HG03558 (cell line): ENCODE data around the gene NXN.
"Not testable (repeated sequence)": the region's sequence is repeated elsewhere in the genome, so short reads cannot be mapped to it uniquely, and the experiment has no call there.

Experiments used
- ATAC-seq: cut with Tn5 transposase; IDR thresholded peaks from one replicate; pipeline ENCODE4 v1.9.1; 2021; ENCODE audit warnings: moderate number of reproducible peaks; ENCODE audit not compliant: unreplicated experiment; ENCODE audit errors: extremely low read depth

Gene NXN

DNA sequence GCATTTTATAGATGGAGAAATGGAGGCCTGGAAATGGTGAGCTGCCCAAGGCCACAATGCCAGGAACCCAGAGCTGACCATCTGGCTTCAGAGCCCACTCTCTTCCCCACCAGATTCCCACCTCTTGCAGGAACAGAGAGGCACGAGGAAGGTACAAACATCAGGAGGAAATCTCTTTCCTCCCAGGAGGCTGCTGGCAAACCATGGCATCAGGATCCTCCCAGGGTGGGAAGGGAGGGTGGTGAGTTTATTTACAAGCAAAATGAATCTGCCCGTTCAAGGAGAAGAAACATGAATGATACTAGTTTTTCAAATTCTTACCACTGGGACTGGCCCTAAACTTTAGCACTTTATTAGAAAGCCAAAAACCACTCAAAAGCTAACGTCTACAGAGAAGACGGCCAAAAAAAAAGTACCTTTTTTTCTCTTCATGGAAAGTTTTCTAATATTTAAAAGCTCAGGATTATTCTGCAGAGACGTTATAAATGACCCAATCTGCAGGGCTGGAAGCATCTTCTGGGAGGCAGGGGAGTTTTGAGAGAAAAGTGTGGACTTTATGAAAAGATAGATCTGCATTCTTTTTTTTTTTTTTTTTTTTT is 79.1 kb downstream of the NXN start:
- no peak for ATAC-seq

DNA sequence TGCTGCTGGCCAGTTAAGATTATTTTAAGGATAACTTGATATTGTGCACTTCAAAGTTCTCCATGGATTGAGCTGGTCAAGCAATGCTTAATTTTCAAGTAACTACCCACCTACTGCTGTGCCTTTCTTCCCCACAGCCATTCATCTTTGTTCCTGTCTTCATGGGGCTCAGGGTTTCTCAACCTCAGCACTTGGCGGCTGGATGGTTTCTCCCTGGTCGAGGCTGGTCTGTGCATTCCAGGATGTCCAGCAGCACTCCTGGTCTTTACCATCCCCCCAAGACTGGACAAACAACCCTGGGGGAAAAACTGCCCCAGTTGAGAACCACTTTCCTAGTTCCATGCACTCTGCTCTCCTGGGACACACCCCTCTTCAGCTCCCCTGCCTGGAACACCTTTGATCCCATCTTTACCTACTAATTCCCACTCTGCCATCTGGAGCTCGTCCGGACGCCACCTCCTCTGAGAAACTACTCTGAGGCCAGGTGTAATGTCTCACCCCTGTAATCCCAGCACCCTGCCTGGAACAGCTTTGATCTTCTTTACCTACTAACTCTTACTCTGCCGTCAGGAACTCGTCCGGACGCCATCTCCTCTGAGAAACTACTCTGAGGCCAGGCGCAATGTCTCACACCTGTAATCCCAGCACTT is 81.5 kb downstream of the NXN start:
- no peak for ATAC-seq

DNA sequence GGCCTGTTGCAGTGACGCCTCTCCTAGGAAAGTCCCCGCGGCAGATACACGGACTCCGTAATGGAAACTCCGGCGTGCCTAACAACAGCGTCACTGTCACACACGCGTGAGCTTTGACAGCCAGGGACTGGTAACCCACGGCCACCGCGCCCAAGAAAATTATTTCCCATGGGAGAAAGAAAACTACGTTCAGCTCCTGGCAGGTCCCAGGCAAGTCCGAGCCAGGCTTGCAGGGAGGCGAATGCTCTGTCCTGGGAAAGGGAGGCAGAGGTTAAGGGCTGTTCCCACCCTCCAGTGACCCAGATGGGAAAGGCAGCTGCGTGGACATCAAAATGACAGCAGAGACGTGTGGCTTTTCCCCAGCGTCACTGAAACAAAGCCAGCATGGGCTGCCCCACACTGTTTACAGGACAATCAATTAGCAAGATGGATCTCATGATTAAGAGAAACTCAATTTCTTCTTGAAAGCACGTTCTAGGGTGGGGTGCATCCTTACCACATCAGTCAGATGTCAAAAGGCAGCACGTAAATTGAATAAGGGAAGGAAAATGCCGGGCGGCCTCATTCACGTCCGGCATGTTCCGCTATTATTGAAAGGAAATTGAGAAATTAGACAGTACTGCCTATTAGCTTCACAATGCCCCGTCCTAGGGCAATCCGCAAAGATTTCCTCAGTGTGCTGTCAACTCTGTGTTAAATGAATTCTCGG is 82.5 kb downstream of the NXN start:
- ATAC-seq, result no peak

DNA sequence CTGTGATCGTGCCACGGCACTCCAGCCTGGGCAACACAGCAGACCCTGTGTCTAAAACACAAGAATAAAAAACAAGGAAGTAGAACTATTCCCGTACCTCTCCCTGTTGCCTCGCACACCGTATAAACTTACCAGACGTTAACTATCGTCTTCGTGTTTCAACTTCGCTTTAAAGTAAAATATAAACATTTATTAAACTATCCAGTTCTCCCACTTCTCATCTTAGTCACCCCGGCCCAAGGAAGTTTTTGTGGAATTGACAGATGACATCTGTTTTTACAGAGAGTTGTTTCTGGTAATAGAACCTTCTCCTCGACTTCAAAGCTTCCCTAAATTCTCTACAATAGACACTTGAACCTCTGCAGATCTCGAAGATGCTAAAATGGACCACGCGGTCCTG is 83.1 kb downstream of the NXN start:
- ATAC-seq, result no peak

DNA sequence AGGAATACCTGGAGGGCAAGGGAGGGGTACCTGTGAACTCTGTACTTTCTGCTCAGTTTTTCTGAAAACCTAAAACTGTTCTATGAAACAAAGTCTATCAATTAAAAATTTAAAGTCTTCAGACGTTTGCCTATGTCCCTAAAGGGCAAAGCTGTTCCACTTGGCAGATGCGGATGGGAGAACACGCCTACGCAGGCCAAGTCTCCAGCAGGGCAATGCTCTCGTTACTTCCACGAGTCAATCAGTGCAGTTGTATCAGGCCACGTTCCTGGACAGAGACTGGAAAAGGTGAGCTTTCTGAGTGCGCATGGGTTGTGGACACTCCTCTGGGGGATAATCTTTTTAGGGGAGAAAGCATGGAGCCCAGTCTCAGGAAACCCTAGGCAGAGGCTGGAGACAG is 86.6 kb downstream of the NXN start:
- no peak for ATAC-seq

DNA sequence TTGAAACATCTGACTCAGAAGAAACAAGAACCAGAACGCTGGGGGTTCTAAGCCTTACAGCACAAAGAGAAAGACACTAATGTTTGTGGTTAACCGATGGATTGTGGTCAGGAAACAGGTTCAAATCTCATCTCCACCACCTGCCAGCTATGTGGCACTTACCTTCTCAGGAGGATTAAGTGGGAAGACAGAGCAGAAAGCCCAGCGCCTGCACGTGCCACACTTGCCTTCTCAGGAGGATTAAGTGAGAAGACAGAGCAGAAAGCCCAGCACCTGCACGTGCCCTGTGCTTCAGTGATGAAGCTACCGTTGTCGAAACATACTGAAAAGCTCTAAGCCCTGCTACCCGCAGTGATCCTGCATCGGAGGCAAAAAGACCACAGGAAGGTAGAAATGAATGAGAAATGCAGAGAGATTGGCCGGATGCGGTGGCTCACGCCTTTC is 90.6 kb downstream of the NXN start:
- ATAC-seq, result no peak

DNA sequence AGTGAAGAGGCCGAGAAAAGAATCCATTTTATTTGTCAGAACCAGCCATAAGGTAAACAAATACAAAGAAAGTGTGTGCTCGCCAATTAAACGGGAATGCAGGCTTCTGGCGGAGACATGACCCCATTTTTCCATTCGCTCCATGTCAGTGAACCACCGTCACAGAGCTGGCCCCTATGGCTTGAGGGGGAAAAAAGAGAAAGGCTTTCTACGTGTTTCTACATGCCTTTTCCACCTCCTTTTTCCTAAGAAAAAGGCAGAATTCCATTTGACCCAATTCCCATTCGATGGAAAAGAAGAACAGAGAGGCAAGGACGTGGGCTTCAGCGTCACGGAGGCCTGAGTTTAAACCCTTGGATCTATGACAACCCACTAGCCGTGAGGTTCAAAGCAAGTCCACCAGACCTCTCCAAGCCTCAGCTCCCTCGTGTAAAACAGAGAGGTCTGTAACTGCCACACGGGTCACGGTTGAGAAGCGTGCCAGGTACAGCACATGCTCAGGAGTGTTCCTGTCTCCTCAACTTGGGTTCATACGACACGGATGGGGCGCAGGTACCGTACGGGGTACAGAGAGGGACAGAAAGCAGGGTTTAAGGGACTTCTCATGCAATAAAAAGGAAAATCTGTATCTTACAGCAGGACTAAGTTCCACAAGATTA is 91.9 kb downstream of the NXN start:
- ATAC-seq, result no peak

DNA sequence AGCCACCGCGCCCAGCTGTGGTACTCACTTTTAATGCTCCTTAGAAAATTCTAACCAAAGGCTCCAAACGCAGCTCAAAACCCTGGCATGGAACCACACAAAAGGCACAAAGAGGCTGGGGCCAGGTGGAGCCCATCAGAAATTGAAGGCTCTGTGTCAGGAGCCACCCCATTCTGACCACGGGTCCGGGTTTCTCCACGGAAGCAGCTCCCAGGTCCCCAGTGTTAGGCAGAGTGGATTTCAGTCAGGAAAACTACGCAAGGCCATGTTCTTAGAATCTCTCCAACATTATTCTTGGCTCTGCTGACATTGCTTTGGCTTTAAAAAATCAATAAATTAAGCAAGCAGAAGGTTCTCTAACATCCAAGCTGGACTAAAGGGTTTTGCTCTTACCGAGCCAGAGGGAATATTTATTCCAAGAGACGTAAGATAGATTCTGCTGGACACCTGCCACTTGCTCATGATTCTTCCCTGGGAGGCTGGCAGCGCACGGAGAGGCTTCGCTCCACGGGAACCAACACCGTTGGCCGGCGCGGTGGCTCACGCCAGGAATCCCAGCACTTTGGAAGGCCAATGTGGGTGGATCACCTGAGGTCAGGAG is 93.5 kb downstream of the NXN start:
- ATAC-seq, result no peak

DNA sequence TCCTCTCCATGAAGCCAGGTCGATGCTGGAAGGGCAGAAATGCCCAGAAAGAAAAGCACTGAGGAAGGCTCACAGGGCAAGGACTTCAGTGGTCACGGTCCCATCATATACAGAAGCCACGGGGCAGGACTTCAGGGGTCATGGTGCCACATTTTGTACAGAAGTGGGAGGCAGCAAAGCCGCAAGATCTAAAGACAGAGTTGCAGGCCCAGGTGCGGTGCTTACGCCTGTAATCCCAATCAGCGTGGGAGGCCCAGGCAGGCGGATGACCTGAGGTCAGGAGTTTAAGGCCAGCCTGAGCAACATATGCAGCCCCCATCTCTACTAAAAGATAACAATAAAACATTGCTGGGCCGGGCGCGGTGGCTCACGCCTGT is 96.0 kb downstream of the NXN start:
- no peak for ATAC-seq

DNA sequence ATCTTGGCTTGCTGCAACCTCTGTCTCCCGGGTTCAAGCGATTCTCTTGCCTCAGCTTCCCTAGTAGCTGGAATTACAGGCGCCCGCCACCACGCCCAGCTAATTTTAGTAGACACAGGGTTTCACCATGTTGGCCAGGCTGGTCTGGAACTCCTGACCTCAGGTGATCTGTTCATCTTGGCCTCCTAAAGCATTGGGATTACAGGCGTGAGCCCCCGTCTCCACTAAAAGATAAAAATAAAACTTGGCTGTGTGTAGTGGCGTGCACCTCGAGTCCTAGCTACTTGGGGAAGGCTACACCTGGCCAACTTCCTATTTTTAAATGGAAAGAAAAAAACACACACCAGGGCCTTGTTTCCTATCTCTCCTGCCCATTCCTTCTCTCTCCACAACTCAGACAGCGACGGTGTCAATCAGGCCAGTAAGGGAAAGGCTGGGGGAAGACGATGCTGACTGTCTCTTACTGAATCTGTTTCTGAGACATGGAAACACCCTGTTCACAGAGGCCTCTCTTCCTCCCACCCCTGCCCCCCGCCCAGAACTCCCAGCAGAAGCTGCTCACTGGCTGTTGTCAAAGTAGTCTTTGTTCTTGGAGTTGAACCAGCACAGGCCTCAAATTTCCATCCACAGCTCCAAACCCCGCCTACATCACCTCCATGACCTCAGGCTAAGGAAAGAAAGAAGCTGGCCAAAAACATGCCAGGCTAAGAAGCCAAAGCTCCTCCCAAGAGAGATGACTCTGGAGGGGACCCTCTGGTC is 96.6 kb downstream of the NXN start:
- no peak for ATAC-seq

DNA sequence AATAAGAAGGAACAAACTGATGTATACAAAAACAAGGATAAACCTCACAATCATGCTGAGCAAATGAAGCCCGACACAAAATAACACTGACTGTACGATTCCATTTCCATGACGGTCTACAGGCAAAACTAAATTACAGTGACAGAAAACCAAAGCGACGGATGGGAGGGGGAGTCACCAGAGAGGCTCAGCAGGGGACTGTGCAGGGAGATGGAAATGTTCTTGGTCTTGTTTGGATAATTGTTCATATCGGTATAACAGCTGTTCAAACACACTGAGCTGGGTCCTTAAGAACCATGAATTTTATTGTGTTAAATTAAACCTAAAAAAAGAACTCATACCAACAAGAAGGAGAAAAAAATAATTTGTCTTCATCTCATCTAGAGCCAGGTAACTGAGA is 97.8 kb downstream of the NXN start:
- no peak for ATAC-seq

DNA sequence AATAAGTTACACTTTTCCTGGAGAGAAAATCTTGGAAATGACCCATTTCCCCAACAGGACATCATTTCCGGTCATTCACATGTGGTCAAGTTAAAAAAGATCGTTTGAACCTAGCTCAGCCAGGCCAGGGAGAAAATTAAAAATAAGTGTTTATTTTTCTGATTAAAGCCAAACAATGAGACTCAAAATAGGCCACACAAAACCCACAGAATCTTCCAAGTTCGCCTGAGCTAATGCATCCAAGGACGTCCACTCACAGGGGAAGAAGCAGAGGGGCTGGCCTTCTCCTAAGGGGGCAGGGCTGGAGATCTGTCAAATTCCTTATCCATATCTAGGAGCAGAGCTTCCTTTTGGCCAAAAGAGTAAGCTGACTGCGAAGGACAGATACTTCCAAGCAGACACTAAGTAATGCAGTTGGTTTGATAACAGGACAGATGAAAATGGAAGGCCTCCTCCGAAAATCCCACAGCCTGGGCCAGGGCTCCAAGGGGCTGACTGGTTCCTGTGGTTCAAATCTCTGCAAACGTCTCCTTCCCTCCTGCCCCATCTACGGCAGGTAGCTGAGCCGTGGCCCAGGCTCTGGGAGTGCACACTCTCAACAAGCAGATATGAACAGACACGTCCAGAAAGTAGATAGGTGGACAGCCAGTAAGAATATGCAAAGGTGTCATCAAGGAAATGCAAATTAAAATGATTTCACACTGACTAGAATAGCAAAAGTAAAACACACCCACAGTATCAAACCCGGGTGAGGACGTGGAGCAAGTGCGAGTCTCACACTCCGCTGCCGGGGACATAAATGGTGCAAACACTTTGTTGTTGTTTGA is 98.9 kb downstream of the NXN start:
- ATAC-seq, result no peak

DNA sequence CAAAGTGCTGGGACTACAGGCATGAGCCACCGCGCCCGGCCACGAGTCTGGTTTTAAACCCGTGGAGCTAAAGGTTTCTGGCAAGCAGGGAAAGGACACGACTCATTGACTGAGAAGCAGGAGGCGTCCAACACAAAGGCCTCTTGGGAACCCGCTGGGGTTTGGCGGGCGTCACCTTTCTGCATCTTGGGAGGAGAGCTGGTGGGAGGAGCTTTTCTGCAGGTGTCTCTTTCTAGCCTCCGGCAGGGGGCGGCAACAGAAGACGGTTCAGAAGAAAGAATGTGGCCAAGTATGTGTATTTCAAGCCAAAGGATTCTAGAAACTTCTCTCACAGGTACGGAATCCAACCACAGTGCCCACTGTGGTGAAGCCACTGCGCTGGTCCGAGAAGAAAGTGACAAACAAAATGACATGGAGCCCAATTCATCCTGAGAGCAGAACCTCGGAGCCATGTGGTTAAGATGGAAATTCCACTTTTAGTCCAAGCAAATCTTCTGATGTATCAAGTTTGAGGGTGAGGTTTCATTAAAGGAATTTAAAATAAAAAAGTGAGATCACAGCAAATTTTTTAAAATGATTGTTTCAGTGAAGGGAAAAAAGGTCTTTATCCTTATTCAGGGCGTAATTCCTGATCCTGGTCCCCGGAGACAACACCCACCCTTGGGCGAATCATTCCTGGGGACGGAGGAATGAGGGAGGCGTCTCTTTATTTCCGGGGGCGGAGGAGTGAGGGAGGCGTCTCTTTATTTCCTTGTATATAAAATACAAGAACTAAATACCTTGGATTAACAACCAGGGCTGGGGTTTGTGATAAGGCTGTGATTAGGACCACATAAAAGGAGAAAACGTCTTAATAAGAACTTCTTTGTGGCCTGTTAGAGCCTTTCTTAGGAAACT is 99.8 kb downstream of the NXN start:
- ATAC-seq, result no peak

DNA sequence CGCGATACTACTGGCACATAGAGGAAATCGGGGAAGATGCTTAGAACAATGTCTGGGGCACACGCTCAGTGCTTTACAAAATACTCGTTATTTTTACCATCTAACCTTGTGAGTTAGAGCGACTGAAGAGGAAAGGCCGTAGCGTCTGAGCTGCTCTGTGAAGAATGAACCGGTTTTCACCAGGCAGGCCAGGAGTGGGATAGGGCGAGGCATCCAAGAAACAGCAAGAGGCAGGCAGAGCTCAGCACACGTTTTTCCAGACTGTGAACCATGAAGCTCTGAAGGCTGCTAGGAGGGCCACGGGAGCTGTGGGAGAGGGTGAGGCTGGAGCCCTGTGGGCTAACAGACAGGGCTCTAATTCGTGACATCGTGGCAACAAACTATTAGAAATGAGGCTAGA is 101.9 kb downstream of the NXN start:
- no peak for ATAC-seq

DNA sequence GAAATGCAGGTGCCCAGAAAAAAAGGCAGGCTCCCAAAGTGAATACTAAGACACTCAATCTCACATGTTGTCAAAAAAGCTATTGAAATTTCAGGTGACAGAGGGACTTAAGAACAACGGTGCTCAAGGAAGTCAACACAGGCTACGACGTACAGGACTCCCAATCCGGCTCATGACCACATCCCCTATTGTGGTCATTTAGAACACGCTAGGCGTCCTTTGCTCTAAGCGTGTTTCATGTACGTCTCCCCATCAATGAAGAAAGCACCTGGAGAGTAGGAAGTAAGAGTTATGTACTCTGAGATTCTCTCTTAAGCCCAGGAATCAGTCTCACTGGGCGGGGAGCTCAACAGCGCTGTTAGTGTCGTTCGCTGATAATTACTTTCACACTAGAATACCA is 103.3 kb downstream of the NXN start:
- no peak for ATAC-seq

DNA sequence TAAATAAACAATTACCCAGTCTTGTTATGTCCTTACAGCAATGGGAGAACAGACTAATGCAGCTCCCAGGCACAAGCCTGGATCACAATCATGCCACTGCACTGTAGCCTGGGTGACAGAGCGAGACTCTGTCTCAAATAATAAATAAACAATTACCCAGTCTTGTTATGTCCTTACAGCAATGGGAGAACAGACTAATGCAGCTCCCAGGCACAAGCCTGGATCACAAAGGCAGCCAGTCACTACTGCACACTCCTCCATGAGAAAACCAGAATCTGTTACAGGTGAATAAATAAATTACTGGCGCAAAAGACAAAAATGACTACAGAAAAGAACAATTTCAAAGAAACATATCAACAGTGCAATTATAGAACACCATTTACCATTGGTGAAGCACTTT is 105.0 kb downstream of the NXN start:
- ATAC-seq, result not testable (repeated sequence)

DNA sequence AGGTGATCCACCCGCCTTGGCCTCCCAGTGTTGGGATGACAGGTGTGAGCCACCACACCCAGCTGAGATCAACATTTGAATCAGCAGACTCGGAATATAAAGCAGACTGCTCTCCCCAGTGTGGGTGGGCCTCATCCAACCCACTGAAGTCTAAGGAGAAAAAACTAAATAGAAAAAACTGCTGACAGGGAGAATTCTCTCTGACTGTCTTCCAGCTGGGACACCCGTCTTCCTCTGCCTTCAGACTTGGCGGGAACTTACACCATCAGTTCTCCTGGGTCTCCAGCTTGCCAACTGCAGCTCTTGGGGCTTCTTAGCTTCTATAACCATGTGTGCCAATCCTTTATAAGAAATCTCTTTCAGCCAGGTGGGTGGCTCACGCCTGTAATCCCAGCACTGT is 106.7 kb downstream of the NXN start:
- no peak for ATAC-seq

DNA sequence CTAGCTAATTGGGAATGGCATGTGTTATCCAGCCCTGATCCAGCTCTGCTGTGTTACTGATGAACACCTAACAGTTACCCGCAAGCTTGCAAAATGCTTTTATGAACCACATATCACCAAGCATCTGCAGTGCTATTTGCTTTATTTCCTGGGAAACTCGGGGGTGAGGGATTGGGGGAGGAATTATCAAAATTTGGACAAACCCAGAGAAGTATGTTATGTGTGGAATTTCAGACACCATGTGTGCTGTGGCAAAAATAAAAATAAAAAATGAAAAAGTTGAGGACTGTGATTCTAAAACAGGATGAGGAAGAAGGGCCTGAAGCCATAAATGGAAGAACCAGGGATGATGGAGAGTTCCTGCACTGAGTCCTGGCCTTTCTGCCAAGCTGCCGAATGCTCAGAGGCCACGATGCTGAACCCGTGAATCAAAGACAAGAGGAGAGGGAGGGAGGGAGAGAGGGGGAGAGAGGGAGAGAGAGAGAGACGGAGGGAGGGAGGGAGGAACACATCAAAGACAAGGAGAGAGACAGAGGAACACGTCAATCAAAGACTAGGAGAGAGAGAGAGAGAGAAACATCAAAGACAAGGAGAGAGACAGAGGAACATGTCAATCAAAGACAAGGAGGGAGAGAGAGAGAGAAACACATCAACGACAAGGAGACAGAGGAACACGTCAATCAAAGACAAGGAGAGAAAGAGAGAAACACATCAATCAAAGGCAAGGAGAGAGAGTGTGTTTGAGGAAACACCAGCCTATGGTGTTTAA is 107.6 kb downstream of the NXN start:
- ATAC-seq, result no peak
